Measurements from ENCODE around the gene TPK1.

GRCh38 chr7:144438759-144439158 is 397.1 kb downstream of the TPK1 start:
- TF ChIP-seq CTCF (IDR thresholded peaks at IDR 0.05), result no peak
- no peak for TF ChIP-seq POLR2A (IDR thresholded peaks at IDR 0.05)
